HFF-Myc (cell line): ENCODE data around the gene TEF.
A peak's percentile ranks its signal among the peaks of the same experiment; 100 is the strongest.
"Not testable (repeated sequence)": the region's sequence is repeated elsewhere in the genome, so short reads cannot be mapped to it uniquely, and the experiment has no call there.

Experiments used
- DNase-seq: peaks from one replicate; pipeline ENCODE4 v3.0.0-alpha.2; 2011; ENCODE audit warnings: low read depth; ENCODE audit errors: extremely low read depth
- H3K4me3 ChIP-seq: replicated peaks from 2 replicates; pipeline ENCODE4 v1.5.1; 2011; ENCODE audit warnings: low read depth, mild to moderate bottlenecking, control low read depth, low read length
- CTCF ChIP-seq: IDR thresholded peaks from 2 replicates; pipeline ENCODE4 v1.5.1; 2012; ENCODE audit warnings: mild to moderate bottlenecking, low read depth, low read length, control low read depth; ENCODE audit errors: missing control alignments

The TEF gene

GRCh38 chr22:41395531-41396240 lies 13.9 kb downstream of the TEF start:
- no peak for DNase-seq
- no peak for TF ChIP-seq CTCF
- no peak overlapping the region for H3K4me3 ChIP-seq

- TF ChIP-seq CTCF = no peak
- no peak overlapping the region for H3K4me3 ChIP-seq
- no peak for DNase-seq
These were observed 15.5 kb downstream of the TEF start for GRCh38 chr22:41397143-41397811.

GRCh38 chr22:41398921-41399320 lies 17.2 kb downstream of the TEF start:
- TF ChIP-seq CTCF = no peak
- DNase-seq = no peak
- H3K4me3 ChIP-seq = no peak overlapping the region

- TF ChIP-seq CTCF = no peak
These were observed 20.3 kb downstream of the TEF start for GRCh38 chr22:41401781-41402648.

GRCh38 chr22:41402851-41403250 lies 21.1 kb downstream of the TEF start:
- not testable (repeated sequence) for H3K4me3 ChIP-seq, DNase-seq

More at GRCh38 chr22:41401781-41402648, 20.3 kb downstream of the TEF start:
- H3K4me3 ChIP-seq = no peak overlapping the region
- peak; percentile 71 for DNase-seq

- peak; percentile 92 for TF ChIP-seq CTCF
- DNase-seq = peak; percentile 73
- no peak overlapping the region for H3K4me3 ChIP-seq
These were observed 22.0 kb downstream of the TEF start for GRCh38 chr22:41403532-41404318.
